ENCODE results near the gene LBHD2. TPM values are rescaled to one million over a fixed set of nuclear protein-coding genes. Genes with fewer than 3 reads are reported as not detected.
"Not testable (repeated sequence)": the region's sequence is repeated elsewhere in the genome, so short reads cannot be mapped to it uniquely, and the experiment has no call there.

The LBHD2 gene
- total RNA-seq (ENCODE audit: unreplicated experiment), result not detected
- long read RNA-seq, result 0 reads

GRCh38 chr14:103084021-103084919 is at the start of gene LBHD2:
LBHD2 (plus strand) TSS chr14:103084210; CDS start chr14:103086013, 1,803 bp downstream.
- Mint-ChIP-seq H3K36me3 (ENCODE audit: unreplicated experiment) (no peaks in the 10 kb centered on the region), H3K4me1 (ENCODE audit: low read depth, unreplicated experiment) (peaks cover 2% of the 10 kb centered on the region), H3K27me3 (ENCODE audit: unreplicated experiment) (peaks cover 3% of the 10 kb centered on the region), H3K27ac (ENCODE audit: unreplicated experiment) (no peak within 1 kb of the TSS), H3K4me3 (ENCODE audit: unreplicated experiment) (peak within 1 kb of the TSS; percentile 72), H3K9me3 (ENCODE audit: unreplicated experiment) (no peaks in the 10 kb centered on the region)
- no peak for DNase-seq
- TF ChIP-seq CTCF (IDR thresholded peaks at IDR 0.05; ENCODE audit: partially characterized antibody, unreplicated experiment), result no peak

- peaks cover 3% of the 10 kb centered on the region for H3K27me3 Mint-ChIP-seq (ENCODE audit: unreplicated experiment)
- H3K27ac Mint-ChIP-seq (ENCODE audit: unreplicated experiment), result no peak overlapping the region
- H3K4me3 Mint-ChIP-seq (ENCODE audit: unreplicated experiment), result no peak overlapping the region
- H3K36me3 Mint-ChIP-seq (ENCODE audit: unreplicated experiment), result peaks cover 7% of the 10 kb centered on the region
- no peak for TF ChIP-seq CTCF (IDR thresholded peaks at IDR 0.05; ENCODE audit: partially characterized antibody, unreplicated experiment)
- H3K9me3 Mint-ChIP-seq (ENCODE audit: unreplicated experiment), result peaks cover 3% of the 10 kb centered on the region
- DNase-seq, result no peak
- H3K4me1 Mint-ChIP-seq (ENCODE audit: low read depth, unreplicated experiment), result peaks cover 12% of the 10 kb centered on the region
Observed at GRCh38 chr14:103041464-103041863, 42.5 kb upstream of the LBHD2 start.

- Mint-ChIP-seq H3K4me3 (ENCODE audit: unreplicated experiment) (no peak overlapping the region), H3K9me3 (ENCODE audit: unreplicated experiment) (peaks cover 3% of the 10 kb centered on the region), H3K36me3 (ENCODE audit: unreplicated experiment) (peaks cover 7% of the 10 kb centered on the region), H3K27ac (ENCODE audit: unreplicated experiment) (no peak overlapping the region), H3K4me1 (ENCODE audit: low read depth, unreplicated experiment) (peaks cover 12% of the 10 kb centered on the region), H3K27me3 (ENCODE audit: unreplicated experiment) (peaks cover 3% of the 10 kb centered on the region)
- TF ChIP-seq CTCF (IDR thresholded peaks at IDR 0.05; ENCODE audit: partially characterized antibody, unreplicated experiment), result no peak
- DNase-seq, result no peak
Observed at GRCh38 chr14:103043257-103044015, 40.6 kb upstream of the LBHD2 start.

- Mint-ChIP-seq H3K4me3 (ENCODE audit: unreplicated experiment) (no peak overlapping the region), H3K36me3 (ENCODE audit: unreplicated experiment) (peaks cover 7% of the 10 kb centered on the region), H3K4me1 (ENCODE audit: low read depth, unreplicated experiment) (peaks cover 13% of the 10 kb centered on the region), H3K9me3 (ENCODE audit: unreplicated experiment) (no peaks in the 10 kb centered on the region), H3K27me3 (ENCODE audit: unreplicated experiment) (peaks cover 3% of the 10 kb centered on the region), H3K27ac (ENCODE audit: unreplicated experiment) (peak overlapping the region; percentile 25)
- TF ChIP-seq CTCF (IDR thresholded peaks at IDR 0.05; ENCODE audit: partially characterized antibody, unreplicated experiment), result no peak
- DNase-seq, result no peak
Observed at GRCh38 chr14:103045371-103045869, 38.6 kb upstream of the LBHD2 start.

GRCh38 chr14:103047453-103047852 is 36.6 kb upstream of the LBHD2 start:
- H3K27ac Mint-ChIP-seq (ENCODE audit: unreplicated experiment); H3K36me3 Mint-ChIP-seq (ENCODE audit: unreplicated experiment); DNase-seq; H3K9me3 Mint-ChIP-seq (ENCODE audit: unreplicated experiment); H3K4me3 Mint-ChIP-seq (ENCODE audit: unreplicated experiment); H3K27me3 Mint-ChIP-seq (ENCODE audit: unreplicated experiment): not testable (repeated sequence)
- H3K4me1 Mint-ChIP-seq (ENCODE audit: low read depth, unreplicated experiment), result peaks cover 13% of the 10 kb centered on the region

Measured in glutamatergic neuron (in vitro differentiated cells).